Measurements from ENCODE around the gene MYL12B.

GRCh38 chr18:3304832-3305231 is 42.9 kb downstream of the MYL12B start:
- TF ChIP-seq POLR2A (IDR thresholded peaks at IDR 0.05) (no peak), CTCF (IDR thresholded peaks at IDR 0.05) (no peak), POLR2AphosphoS5 (IDR thresholded peaks at IDR 0.05; ENCODE audit: insufficient read depth in 1 of 2, low read depth in 1 of 2) (no peak)
